GM19455 (cell line): ENCODE measurements around the gene TRIO.
"Not testable (repeated sequence)": the region's sequence is repeated elsewhere in the genome, so short reads cannot be mapped to it uniquely, and the experiment has no call there.

Experiments used
- ATAC-seq: cut with Tn5 transposase; IDR thresholded peaks from one replicate; pipeline ENCODE4 v1.9.1; 2021; ENCODE audit not compliant: unreplicated experiment

The TRIO gene

DNA sequence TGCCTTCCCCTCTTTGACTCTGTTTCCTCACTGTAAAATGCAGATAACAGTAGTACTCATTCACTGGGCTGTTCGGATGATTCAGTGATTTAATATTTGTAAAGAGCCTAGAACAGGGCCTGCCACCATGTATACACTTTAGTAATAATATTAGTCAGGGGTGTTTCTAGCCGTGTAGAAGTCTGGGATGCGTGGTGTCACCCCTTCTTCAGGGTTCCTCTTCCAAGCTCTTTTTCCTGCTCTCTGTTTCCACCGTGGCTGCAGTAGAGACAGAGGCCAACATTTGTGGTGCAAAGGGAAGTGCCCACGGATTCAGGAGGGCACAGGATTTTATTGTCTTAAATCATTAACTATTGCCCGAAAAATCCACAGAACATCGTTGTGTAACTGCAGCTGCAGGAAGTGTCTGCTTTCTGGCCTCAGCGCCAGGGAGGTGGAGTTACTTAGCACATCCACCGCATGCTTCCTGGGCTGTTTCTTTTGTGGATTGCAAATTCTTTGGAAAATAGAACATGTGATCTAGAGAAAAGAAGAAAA is 61.7 kb downstream of the TRIO start:
- no peak for ATAC-seq

DNA sequence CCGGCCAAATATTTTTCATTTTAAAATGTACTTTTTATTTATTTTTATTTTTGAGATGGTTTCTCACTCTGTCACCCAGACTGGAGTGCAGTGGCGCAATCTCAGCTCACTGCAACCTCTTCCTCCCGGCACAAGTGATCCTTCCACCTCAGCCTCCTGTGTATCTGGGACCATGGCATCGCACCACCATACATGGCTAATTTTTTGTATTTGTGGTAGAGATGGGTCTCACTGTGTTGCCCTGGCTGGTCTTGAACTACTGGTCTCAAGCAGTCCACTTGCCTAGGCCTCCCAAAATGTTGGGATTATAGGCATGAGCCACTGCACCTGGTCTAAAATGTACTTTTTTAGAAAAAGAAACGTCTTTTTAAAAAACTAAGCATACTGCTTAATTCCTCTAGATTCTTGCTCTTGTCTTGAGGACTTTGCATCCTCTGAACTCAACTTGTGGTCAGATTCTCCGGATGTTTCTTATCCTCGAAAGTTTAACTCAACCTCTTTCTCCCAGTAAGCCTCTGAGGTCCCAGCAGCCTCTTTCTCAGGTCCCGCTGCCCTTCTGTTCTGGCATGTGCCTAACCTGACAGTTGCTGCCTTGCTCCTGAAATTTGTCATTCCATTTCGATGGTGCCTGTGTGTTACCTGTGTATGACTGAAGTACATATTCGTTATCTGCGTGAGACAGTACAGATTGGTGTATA is 63.0 kb downstream of the TRIO start:
- no peak for ATAC-seq

DNA sequence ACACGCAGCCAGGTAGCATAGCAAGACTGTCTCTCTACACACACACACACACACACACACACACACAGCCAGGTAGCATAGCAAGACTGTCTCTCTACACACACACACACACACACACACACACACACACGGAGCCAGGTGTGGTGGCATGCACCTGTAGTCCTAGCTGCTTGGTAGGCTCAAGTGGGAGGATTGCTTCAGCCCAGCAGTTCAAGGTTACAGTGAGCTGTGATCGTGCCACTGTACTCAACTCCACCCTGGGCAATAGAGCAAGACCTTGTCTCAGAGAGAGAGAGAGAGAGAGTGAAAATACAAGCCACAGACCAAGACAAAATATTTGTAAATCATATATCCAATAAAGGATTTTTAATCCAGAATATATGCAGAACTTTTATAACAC is 64.3 kb downstream of the TRIO start:
- ATAC-seq, result not testable (repeated sequence)

DNA sequence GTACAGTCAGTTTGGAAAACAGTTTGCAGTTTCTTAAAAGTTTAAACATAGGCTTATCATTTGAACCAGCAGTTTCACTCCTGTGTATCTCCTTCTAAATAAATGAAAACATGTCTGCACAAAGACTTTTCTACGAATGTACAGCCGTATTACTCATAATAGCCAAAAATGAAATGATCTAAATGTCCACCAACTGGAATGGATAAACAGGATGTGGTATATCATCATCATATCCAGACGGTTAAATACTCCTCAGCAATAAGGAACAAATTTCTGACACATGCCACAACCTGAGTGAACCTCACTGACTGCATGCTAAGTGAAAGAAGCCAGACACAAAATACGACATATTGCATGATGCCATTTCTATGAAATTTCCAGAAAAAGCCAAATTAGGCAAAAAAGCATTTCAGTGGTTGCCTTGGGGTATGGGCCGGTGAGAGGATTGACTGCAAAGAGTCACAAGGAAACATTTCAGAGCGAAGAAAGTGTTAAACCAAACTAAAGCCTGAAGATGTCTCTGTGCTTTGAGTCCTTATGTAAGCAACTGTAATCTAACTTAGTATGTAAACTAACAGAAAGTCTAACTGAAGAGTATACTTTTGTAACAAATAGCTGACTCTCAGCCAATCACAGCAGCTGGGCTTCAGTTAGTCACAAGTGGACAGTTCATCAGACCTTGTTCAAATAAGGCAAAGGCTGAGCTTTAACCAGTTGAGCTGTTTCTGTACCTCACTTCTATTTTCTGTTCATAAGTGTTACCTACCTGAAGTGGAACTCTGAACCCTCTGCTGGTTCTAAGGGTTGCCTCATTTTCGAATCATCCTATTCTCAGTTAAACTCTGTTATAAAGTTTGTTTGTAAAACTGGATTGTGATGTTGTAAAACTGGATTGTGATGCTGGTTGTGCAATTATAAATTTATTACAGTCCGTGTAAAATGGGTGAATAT is 65.2 kb downstream of the TRIO start:
- ATAC-seq, result peak; percentile 60

DNA sequence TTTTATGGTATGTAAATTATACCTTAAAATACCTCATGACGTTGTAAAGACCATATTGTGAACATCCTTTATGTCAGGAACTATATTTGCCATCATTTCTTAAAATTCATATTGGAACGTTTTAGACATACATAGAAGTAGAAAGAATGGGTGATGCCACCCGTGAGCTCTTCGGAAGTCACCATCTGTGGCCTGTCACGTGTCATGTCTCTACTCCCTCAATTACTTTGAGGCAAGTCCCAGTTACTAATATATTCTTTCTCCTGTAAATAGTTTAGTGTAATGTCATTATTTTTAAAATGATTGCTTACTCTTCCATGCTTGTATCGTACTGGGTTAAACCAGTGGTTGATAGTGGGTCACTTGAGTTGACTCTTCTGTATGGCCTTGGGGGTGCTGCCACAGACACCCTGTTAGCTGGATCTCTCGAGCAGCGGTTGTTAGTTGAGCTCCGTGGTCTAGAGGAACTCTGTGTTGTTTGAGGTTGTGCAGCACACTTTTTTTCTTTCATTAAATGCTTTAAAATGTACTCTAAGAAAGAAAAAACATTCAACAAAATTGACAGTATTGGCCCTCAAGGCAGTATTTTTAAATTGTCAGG is 66.2 kb downstream of the TRIO start:
- no peak for ATAC-seq

DNA sequence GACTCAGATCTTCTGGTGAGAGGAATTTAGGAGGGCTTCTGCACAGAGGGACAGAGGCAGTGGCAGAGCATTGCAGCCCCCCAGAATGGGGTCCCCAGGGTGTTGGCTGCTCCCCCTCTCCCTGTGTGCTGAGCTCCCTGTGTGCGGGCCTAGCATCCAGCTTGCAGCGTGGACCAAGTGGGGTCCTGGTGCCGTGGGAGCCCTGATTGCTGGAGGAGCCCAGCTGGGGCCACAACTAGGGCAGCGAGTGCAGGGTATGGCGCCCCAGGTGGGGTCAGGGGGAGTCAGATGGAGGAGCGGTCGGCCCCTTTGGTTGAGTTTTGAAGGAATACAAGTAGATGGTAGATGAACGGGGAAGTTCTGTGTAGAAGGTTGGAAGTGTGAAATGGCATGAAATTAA is 66.7 kb downstream of the TRIO start:
- no peak for ATAC-seq

DNA sequence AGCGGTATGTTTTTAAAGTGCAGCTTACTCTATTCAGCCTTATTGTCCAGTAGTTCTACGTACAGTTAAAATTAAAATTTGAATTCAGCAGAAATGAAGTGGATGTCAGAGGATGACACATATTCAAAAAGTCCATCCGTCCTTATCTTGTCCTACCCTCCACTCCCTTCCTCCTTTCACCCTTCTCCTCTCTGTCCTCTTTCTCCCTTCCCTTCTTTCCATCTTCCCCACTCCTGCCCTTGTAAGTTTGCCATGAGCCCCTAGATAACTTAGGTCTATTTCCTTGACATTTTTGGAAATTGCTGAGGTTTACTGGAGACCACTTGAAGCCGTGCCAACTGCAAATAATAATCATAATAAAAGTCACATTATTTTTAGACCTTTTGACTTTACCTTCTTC is 67.6 kb downstream of the TRIO start:
- no peak for ATAC-seq

DNA sequence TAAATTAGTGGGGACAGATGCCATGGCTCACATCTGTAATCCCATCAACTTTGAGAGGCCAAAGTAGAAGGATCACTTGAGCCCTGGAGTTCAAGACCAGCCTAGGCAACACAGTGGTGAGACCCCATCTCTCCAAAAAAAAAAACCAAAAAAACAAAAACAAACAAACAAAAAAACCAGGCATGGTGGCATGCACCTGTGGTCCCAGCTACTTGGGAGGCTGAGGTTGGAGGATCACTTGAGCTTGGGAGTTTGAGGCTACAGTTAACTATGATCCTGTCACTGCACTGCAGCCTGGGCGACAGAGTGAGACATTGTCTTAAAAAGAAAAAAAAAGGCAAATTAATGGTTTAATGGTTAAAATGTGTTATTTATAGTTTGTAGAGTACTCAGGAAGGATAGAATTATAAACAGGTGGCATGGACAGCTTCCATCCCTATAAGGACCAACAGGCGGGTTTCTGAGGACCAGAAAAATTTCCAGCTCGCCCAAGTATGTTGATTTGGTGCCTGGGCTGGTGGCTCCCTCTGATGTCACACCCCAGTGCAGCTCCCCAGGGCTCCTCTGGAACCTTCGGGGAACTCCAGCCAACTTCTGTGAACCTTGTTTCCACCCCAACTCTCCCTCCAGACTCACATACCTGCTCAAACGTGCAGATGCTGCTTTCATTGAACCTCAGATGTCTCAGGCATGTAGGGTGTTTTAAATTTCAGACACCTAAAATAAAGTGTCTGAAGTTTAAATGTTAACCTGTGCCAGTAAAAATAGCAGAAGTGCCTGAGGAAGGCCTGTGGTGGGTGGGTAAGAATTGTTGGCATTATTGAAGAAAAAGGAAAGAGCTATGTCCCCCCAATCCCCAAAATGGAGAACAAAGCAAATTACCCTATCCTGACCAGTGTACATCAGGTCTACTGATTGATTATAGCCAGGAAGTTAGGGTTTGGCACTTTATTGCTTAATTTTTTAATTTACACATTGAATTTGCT is 69.0 kb downstream of the TRIO start:
- ATAC-seq, result peak; percentile 23

DNA sequence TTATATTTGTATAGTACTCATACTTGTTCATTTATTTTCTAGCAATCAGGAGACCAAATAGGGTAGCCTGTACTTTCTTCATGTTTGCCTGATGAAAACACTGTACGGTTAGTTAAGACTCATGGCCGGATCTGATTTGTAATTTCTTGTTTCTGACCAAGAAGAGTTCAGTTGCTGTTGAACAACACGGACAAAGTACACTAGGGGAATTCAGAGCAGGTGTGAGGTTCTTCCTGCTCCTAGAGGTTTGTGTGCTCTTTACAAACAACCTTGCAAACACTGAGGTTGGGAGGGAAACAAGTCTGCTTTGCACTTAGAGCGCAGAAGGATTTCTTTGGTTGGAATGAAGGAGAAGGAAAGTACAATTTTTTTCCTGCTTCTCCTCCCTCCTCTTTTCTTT is 69.7 kb downstream of the TRIO start:
- peak; percentile 28 for ATAC-seq

DNA sequence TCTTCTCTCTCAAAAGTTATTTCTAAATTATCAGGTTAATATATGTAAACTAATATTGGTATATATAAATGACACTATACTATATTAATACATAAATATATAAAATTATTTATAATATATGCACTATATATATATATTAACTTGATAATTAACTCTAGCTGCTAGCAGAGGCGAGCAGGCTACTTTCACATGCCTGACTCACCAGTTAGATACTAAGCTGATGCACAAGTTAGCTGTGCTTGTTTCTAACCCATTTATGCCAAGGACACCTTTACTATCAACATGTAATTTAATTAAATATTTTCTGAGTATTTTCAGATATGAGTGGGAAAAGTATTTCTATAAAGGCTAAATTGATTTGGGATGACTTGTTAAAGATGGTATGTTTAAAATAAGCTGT is 70.1 kb downstream of the TRIO start:
- ATAC-seq, result no peak

DNA sequence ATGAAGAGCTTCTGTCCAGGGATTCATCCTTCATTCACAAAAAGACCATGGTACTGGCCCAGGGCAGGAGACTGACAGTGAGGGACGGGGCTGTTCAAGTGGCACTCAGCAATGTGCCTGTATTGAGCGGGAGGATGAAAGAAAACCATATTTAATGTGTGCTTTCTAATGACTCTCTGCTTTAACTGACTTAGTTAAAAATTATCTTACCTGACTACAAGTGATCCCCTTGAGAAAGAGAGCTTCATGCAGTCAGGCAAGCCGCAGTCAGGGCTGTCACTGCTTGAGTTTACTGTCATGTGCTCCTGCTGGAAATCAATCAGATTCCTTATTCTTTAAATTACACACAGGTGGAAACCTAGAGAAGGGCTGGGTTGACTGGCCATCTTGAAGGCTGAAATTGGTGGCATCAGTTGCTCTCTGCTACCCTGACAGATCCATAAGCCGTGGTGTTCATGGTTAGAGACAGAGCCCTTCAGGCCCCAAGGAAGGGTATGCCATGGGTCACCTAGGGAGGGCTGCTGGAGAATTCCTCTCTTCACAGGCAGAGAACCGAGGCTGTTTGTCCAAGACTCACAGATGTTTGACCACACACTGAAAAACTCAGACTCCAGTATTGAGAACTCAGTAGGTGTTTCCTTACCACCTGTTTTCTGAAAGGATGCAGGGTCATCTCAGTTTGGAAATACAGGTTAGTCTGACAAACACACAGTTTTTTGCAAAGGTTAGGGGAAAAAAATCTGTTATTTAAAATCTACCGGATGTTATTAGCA is 70.9 kb downstream of the TRIO start:
- ATAC-seq, result no peak

DNA sequence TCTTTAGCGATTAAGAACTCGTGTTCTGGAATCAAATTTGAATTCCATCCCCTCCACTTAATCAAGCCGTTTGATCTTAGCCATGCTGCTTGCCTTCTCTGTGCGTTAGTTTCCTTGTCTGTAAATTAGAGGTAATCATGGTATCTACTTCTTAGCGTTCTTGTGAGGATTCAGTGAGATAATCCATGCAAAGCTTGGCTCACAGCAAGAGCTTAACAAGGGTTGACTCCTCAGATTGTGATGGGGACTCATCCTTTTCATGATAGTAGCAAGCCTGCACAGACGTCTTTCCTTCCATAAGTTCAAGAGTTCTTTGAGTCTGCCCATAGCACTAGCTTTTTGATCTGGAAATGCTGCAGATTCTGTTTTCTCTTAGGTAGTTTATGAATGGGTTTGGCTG is 72.8 kb downstream of the TRIO start:
- no peak for ATAC-seq

DNA sequence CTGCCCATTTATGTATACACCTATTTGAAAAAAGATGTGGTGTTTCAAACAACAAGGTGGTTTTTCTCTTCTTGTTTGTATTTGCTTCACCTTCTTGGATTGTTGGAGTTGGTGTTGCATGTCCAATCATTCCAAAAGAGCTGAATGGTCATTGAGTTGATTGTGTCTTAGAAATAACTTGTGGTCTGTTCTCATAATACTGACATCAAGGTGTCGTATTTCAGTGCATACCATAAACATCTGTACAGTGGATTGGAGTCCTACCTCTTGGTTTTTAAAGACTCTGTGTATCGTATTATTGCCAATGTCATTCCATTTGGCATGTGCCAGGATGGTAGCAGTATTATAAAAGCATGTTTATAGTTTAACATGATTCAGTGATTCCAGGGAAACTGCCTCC is 73.2 kb downstream of the TRIO start:
- ATAC-seq, result no peak

DNA sequence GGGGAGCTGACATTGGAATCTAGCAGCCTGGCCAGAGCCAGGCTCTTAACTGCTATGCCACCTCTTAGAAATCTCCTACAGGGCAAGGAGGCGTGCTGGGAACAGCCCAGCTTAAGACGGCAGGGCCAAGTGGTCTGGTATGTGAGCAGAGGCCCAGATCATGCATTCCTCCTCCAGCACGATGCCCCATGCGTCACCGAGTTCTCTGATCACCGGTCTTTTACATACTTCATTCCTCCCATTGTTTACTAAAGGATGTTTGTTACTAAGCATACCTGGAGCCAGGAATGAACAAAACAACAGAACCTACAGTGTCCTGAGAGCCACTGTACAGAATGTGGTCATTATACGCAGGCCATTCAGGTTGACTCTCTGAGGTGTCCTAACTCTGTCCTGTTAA is 73.8 kb downstream of the TRIO start:
- no peak for ATAC-seq

DNA sequence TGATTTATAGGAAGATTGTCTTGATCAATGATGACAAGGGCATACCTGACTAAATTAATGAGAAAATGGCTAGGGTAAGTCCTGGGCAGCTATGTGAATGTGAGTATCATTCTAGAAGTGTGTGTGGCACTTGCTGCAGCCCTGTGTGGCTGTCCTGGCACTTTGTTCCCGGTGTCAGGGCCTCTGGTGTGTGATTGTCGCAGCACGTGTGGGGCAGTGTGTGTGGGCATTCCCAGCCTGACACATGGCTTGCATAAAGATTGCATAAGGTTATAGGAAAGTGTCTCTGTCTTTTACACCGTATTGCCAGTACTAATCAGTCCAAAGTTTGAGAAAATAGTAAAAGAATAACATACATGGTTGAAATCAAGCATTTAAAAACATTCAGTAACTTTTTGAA is 74.4 kb downstream of the TRIO start:
- ATAC-seq, result no peak

DNA sequence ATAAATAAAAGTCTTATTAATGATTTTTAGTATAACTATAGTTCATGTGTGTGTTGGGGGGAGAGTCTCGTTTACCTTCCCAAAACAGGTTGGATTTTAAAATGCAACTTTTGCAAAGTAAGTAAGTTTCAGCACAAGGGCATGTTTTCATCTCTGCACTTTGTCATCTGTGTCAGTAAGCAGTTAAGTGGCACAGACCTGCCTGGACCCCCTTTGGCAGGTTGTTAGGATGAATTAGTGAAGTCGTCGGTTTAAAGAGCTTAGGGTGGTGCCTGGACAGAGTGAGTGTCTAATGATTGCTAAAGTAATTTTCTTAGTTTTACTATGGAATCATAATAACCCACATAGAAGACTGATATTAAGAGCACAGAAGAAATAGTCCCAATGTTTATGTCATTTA is 74.9 kb downstream of the TRIO start:
- ATAC-seq, result no peak

DNA sequence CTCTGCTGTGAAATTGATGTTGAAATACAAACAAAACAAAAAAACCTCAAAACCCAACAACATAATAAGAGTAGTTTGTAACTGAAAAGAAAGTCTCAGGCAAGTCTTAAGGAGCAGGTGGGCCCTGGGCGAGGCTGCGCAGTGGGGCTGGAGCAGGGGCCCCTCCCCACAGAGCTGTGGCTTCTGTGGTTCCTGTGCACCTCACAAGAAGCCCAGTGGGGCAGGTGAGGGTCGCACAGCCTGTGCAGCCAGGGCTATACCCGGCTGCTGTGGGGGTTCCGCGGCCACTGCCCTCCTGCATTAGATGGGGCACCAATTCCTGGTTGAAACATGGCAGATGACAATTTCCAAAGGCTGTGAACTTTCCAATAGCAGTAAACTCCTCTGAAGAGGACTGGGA is 75.3 kb downstream of the TRIO start:
- no peak for ATAC-seq

DNA sequence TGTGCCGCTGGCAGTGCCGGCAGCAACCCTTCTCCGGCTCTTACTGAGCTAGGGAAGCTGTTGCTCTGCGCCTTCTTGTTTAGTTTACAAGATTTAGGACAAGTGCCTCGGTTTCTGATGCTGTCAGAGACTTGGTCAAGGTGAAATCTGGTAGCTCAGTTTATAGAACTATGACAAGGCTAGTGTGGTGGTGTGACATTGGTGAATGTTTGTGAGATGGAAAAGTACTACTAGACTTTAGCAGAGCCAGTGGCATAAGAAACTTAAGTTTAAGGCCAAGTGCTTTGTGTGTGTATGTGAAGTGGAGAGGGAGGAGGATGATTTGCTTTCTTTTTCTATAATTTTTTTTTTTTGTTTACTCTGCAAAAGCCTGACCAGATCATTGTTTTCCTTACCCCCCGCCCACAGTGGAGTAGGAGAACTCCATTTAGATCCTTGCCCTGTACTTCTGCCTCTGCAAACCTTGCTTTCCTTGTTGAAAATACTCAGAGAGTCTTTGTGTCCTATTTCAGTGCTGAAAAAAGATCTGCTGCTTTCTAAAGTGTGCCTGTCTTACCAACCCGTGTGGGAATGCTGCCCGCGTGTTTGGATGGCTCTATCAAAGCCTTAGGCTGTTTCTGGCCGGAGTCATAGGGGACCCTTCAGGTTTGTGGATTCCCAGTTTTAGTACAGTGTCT is 75.9 kb downstream of the TRIO start:
- ATAC-seq, result no peak

DNA sequence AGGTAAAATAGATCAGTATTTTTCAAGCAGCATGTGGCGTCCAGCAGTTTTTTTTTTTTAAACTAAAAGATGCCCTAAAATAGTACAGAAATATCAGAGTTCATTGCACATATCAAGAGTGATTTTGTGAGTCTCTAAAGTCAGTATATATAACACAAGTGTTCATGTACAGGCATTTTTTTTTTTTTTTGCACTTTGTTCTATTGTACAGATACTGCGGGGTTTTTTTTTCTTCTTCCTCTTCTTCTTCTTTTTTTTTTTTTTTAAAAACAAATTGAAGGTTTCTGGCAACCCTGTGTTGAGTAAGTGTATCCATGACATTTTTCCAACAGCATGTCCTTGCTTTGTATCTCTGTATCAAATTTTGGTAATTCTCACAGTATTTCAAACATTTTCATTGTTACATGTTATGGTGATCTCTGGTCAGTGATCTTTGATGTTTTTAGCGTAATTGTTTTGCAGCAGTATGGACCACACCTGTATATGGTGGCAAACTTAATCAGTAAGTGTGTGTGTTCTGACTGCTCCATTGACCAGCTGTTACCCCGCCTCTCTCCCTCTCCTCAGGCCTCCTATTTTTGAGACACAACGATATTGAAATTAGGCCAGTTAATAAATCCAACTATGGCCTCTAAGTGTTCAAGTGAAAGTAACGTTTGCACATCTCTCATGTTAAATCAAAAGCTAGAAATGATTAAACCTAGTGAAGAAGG is 76.8 kb downstream of the TRIO start:
- ATAC-seq, result no peak
